HUDEP-2 (cell line): ENCODE results near the gene ZGPAT.
A peak's percentile ranks its signal among the peaks of the same experiment; 100 is the strongest.
"Not testable (repeated sequence)": the region's sequence is repeated elsewhere in the genome, so short reads cannot be mapped to it uniquely, and the experiment has no call there.

Source experiments
- DNase-seq, 76 experiments: peaks; one replicate each; lab custom pipeline; 2025; ENCODE audit not compliant: unreplicated experiment in 76 of 76; lab: John Stamatoyannopoulos, UW

ZGPAT gene

GRCh38 chr20:63755933-63756647 lies 48.3 kb downstream of the ZGPAT start:
- DNase-seq, result no peak

GRCh38 chr20:63756648-63756991 lies 48.8 kb downstream of the ZGPAT start:
- DNase-seq, result no peak

- no peak for DNase-seq
Measured at GRCh38 chr20:63758152-63758551, 50.3 kb downstream of the ZGPAT start.

GRCh38 chr20:63759377-63759901 lies 51.6 kb downstream of the ZGPAT start:
- no peak for DNase-seq

GRCh38 chr20:63765082-63765873 lies 57.4 kb downstream of the ZGPAT start:
- no peak for DNase-seq

GRCh38 chr20:63765902-63766301 lies 58.1 kb downstream of the ZGPAT start:
- peak in 25 of 76 experiments; percentile 5 to 54 (median 23) for DNase-seq

- DNase-seq, result no peak
Measured at GRCh38 chr20:63766695-63767426, 59.0 kb downstream of the ZGPAT start.

- no peak for DNase-seq
Measured at GRCh38 chr20:63767456-63767855, 59.6 kb downstream of the ZGPAT start.

GRCh38 chr20:63767886-63768285 lies 60.0 kb downstream of the ZGPAT start:
- no peak for DNase-seq

- DNase-seq, result no peak
Measured at GRCh38 chr20:63768591-63769515, 61.0 kb downstream of the ZGPAT start.

- no peak for DNase-seq
Measured at GRCh38 chr20:63769891-63770474, 62.1 kb downstream of the ZGPAT start.

- no peak for DNase-seq
Measured at GRCh38 chr20:63771046-63771707, 63.3 kb downstream of the ZGPAT start.

- DNase-seq, result no peak
Measured at GRCh38 chr20:63772781-63773518, 65.1 kb downstream of the ZGPAT start.

- DNase-seq, result no peak
Measured at GRCh38 chr20:63773571-63774241, 65.9 kb downstream of the ZGPAT start.

- no peak for DNase-seq
Measured at GRCh38 chr20:63774306-63774705, 66.5 kb downstream of the ZGPAT start.

GRCh38 chr20:63775096-63775978 lies 67.5 kb downstream of the ZGPAT start:
- peak in 2 of 76 experiments; percentile 7 to 17 for DNase-seq

- DNase-seq, result not testable (repeated sequence)
Measured at GRCh38 chr20:63776875-63777274, 69.0 kb downstream of the ZGPAT start.
